Measurements from ENCODE around the gene CACNA1S.

Gene CACNA1S

DNA sequence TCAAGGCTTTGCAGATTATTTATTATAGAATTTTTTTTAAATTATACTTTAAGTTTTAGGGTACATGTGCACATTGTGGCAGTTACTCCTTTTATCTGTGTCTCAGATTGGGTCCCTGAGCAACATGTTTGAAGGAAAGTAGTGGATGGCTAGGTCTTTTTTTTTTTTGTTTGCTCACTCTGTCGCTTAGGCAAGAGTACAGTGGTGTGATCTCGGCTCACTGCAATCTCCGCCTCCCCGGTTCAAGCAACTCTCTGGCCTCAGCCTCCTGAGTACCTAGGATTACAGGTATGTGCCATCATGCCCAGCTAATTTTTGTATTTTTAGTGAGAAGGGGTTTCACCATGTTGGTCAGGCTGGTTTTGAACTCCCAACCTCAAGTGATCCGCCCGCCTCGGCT, 49.1 kb downstream of the CACNA1S start:
- TF ChIP-seq EZH2phosphoT487 (IDR thresholded peaks at IDR 0.05; ENCODE audit: low read length): no peak
- TF ChIP-seq, protein P1, sequence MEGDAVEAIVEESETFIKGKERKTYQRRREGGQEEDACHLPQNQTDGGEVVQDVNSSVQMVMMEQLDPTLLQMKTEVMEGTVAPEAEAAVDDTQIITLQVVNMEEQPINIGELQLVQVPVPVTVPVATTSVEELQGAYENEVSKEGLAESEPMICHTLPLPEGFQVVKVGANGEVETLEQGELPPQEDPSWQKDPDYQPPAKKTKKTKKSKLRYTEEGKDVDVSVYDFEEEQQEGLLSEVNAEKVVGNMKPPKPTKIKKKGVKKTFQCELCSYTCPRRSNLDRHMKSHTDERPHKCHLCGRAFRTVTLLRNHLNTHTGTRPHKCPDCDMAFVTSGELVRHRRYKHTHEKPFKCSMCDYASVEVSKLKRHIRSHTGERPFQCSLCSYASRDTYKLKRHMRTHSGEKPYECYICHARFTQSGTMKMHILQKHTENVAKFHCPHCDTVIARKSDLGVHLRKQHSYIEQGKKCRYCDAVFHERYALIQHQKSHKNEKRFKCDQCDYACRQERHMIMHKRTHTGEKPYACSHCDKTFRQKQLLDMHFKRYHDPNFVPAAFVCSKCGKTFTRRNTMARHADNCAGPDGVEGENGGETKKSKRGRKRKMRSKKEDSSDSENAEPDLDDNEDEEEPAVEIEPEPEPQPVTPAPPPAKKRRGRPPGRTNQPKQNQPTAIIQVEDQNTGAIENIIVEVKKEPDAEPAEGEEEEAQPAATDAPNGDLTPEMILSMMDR (IDR thresholded peaks at IDR 0.05; ENCODE audit: low read length): no peak
- no peak for TF ChIP-seq EZH2 (optimal IDR thresholded peaks at IDR 0.05; ENCODE audit: low read depth, low read length)

DNA sequence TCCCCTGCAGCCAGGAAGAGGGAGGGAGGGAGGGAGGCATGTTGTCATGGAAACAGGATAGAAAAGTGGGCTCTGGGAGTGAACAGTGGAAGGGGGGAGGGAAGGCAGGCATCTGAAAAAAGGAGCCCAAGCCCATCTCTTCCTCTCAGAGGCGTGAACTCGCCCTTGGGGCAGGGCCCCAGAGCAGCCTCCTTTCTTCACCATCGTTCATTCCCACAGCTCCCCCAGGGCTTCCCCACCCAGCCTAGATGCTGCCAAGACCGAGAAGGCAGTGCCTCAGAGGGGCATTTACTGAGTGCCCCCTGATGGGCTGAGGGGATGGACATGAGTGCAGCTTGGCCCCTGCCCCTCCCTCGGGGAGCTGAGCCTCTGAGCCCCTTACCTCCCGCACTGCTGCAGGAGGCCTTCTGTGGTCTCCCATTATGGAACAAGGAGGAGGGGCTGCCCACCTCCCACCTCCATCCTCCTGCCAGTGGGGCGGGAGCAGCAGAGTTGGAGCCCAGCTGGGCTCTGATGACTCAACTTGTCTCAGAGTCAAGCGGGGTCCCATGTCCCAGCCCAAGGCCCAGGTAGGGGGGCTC, 49.6 kb downstream of the CACNA1S start:
- H3K36me3 ChIP-seq (replicated peaks; ENCODE audit: insufficient read depth, low read length): no peaks in the 10 kb centered on the region
- H3F3A ChIP-seq (ENCODE audit: insufficient read depth, low read length): no peaks in the 10 kb centered on the region
- H2AFZ ChIP-seq (ENCODE audit: low read length): no peak overlapping the region
- no peaks in the 10 kb centered on the region for H3K79me2 ChIP-seq (ENCODE audit: low read length)
- no peak overlapping the region for H3K4me3 ChIP-seq (ENCODE audit: low read length)
- no peak overlapping the region for H3K9ac ChIP-seq (ENCODE audit: low read length)
- no peaks in the 10 kb centered on the region for H4K20me1 ChIP-seq (ENCODE audit: insufficient read depth, low read length)
- no peak overlapping the region for H3K4me2 ChIP-seq (ENCODE audit: low read depth, low read length)
- no peaks in the 10 kb centered on the region for H3K27me3 ChIP-seq (replicated peaks; ENCODE audit: insufficient read depth, low read length)
- H3K9me3 ChIP-seq (replicated peaks; ENCODE audit: insufficient read depth, low read length): no peaks in the 10 kb centered on the region
- no peak for TF ChIP-seq EZH2phosphoT487 (IDR thresholded peaks at IDR 0.05; ENCODE audit: low read length)
- H3K9me2 ChIP-seq (replicated peaks; ENCODE audit: insufficient read depth, low read length): no peaks in the 10 kb centered on the region
- no peak for DNase-seq
- H3K4me1 ChIP-seq (ENCODE audit: low read length): no peaks in the 10 kb centered on the region
- no peak overlapping the region for H3K27ac ChIP-seq (ENCODE audit: low read length)

More for the DNA sequence above, 49.1 kb downstream of the CACNA1S start:
- Histone ChIP-seq H4K20me1 (ENCODE audit: insufficient read depth, low read length) (no peaks in the 10 kb centered on the region), H3K4me3 (ENCODE audit: low read length) (no peak overlapping the region), H3K9me3 (replicated peaks; ENCODE audit: insufficient read depth, low read length) (no peaks in the 10 kb centered on the region), H3K27me3 (replicated peaks; ENCODE audit: insufficient read depth, low read length) (no peaks in the 10 kb centered on the region), H3K4me1 (ENCODE audit: low read length) (no peaks in the 10 kb centered on the region), H3K79me2 (ENCODE audit: low read length) (no peaks in the 10 kb centered on the region), H3K36me3 (replicated peaks; ENCODE audit: insufficient read depth, low read length) (no peaks in the 10 kb centered on the region), H3F3A (ENCODE audit: insufficient read depth, low read length) (no peaks in the 10 kb centered on the region), H3K9ac (ENCODE audit: low read length) (no peak overlapping the region), H3K27ac (ENCODE audit: low read length) (no peak overlapping the region), H3K4me2 (ENCODE audit: low read depth, low read length) (no peak overlapping the region), H3K9me2 (replicated peaks; ENCODE audit: insufficient read depth, low read length) (no peaks in the 10 kb centered on the region), H2AFZ (ENCODE audit: low read length) (no peak overlapping the region)
- no peak for DNase-seq

DNA sequence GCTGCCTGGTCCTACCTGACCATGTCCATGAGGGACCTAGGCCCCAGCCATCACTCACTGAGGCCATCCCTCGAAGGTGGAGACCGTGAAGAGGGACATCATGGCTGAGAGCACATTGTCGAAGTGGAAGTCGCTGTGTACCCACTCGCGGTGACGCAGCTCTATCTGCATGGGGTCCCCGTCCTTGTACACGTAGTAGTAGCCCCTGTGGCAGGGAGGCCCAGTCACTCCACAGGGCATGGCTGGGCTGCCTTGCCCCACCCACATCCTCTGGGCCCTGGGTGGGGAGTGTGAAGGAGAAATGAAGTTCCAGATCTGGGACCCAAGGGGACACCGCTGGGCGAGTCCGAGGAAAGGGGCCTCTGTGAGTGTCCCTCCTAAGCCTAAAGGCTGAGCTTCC, 50.3 kb downstream of the CACNA1S start:
- H3K9ac ChIP-seq (ENCODE audit: low read length): no peak overlapping the region
- no peak overlapping the region for H3K27ac ChIP-seq (ENCODE audit: low read length)
- no peak for TF ChIP-seq EZH2phosphoT487 (IDR thresholded peaks at IDR 0.05; ENCODE audit: low read length)
- TF ChIP-seq, protein P1 (IDR thresholded peaks at IDR 0.05; ENCODE audit: low read length): no peak
- TF ChIP-seq EZH2 (optimal IDR thresholded peaks at IDR 0.05; ENCODE audit: low read depth, low read length): no peak
- no peaks in the 10 kb centered on the region for H3F3A ChIP-seq (ENCODE audit: insufficient read depth, low read length)
- H3K36me3 ChIP-seq (replicated peaks; ENCODE audit: insufficient read depth, low read length): no peaks in the 10 kb centered on the region
- no peaks in the 10 kb centered on the region for H4K20me1 ChIP-seq (ENCODE audit: insufficient read depth, low read length)
- H3K79me2 ChIP-seq (ENCODE audit: low read length): no peaks in the 10 kb centered on the region
- no peaks in the 10 kb centered on the region for H3K9me3 ChIP-seq (replicated peaks; ENCODE audit: insufficient read depth, low read length)
- H3K9me2 ChIP-seq (replicated peaks; ENCODE audit: insufficient read depth, low read length): no peaks in the 10 kb centered on the region
- no peaks in the 10 kb centered on the region for H3K4me1 ChIP-seq (ENCODE audit: low read length)
- no peak for DNase-seq
- no peak overlapping the region for H3K4me3 ChIP-seq (ENCODE audit: low read length)
- no peak overlapping the region for H2AFZ ChIP-seq (ENCODE audit: low read length)
- no peak overlapping the region for H3K4me2 ChIP-seq (ENCODE audit: low read depth, low read length)
- H3K27me3 ChIP-seq (replicated peaks; ENCODE audit: insufficient read depth, low read length): no peaks in the 10 kb centered on the region

DNA sequence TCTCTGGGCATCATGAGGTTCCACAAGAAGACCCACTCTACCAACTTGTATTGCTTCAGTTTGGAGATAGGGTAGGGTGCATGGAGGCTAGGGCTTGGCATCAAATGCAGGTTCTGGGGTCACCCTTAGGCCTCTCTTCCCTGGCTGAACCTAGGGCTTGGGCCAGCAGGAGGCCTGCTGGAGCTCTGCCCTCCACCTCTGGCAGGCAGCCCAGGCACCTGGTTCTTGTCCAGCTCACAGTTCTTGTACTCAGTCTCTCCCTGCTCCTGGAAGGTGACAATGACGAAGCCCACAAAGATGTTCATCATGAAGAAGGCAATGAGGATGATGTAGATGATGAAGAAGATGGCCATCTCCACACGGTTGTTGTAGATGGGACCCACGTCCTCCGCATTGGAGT, 51.2 kb downstream of the CACNA1S start:
- TF ChIP-seq, protein P1 (IDR thresholded peaks at IDR 0.05; ENCODE audit: low read length): no peak
- TF ChIP-seq EZH2 (optimal IDR thresholded peaks at IDR 0.05; ENCODE audit: low read depth, low read length) (no peak), EZH2phosphoT487 (IDR thresholded peaks at IDR 0.05; ENCODE audit: low read length) (no peak)
- H3K27me3 ChIP-seq (replicated peaks; ENCODE audit: insufficient read depth, low read length): no peaks in the 10 kb centered on the region
- H3K36me3 ChIP-seq (replicated peaks; ENCODE audit: insufficient read depth, low read length): no peaks in the 10 kb centered on the region
- H2AFZ ChIP-seq (ENCODE audit: low read length): no peak overlapping the region
- no peak overlapping the region for H3K4me2 ChIP-seq (ENCODE audit: low read depth, low read length)
- no peaks in the 10 kb centered on the region for H3K9me2 ChIP-seq (replicated peaks; ENCODE audit: insufficient read depth, low read length)
- H3K4me1 ChIP-seq (ENCODE audit: low read length): no peaks in the 10 kb centered on the region
- H3K79me2 ChIP-seq (ENCODE audit: low read length): no peaks in the 10 kb centered on the region
- no peak overlapping the region for H3K4me3 ChIP-seq (ENCODE audit: low read length)
- no peaks in the 10 kb centered on the region for H4K20me1 ChIP-seq (ENCODE audit: insufficient read depth, low read length)
- no peaks in the 10 kb centered on the region for H3K9me3 ChIP-seq (replicated peaks; ENCODE audit: insufficient read depth, low read length)
- DNase-seq: no peak
- H3F3A ChIP-seq (ENCODE audit: insufficient read depth, low read length): no peaks in the 10 kb centered on the region
- no peak overlapping the region for H3K9ac ChIP-seq (ENCODE audit: low read length)
- H3K27ac ChIP-seq (ENCODE audit: low read length): no peak overlapping the region

Data from MM.1S (cell line).